ENCODE data around the gene CD99. TPM values are rescaled to one million over a fixed set of nuclear protein-coding genes. Genes with fewer than 3 reads are reported as not detected.

The CD99 gene
- total and polyA plus RNA-seq, 2 of the 13 experiments (the other 11 are each of a cell fraction or from before 2014, with no cell fraction given): 78.8 to 111 TPM

DNA sequence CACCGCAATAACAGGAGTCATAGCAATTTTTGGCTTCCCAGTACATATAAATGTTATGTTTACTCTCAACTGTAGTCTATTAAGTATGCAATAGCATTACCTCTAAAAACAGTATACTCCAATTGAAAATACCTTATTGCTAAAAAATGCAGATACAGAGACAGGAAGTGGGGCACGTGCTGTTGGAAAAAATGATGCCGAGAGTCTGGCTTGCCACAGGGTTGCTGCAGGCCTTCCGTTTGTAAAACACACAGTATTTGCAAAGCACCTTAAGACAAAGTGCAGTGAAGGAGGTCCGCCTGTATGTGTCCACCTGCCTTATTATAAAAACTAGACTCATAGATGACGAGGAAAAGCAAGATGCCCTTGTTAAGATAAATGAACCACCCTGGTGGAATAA, 23.5 kb downstream of the CD99 start (continued):
- no peak for TF ChIP-seq ZFYVE20 (CRISPR knock-in tag; IDR thresholded peaks at IDR 0.05; ENCODE audit: borderline replicate concordance, low read depth)
- TF ChIP-seq ZNF652 (CRISPR knock-in tag; IDR thresholded peaks at IDR 0.05; ENCODE audit: borderline replicate concordance, low read depth): no peak
- no peak for TF ChIP-seq ESRRA (CRISPR knock-in tag; IDR thresholded peaks at IDR 0.05; ENCODE audit: low read depth)

DNA sequence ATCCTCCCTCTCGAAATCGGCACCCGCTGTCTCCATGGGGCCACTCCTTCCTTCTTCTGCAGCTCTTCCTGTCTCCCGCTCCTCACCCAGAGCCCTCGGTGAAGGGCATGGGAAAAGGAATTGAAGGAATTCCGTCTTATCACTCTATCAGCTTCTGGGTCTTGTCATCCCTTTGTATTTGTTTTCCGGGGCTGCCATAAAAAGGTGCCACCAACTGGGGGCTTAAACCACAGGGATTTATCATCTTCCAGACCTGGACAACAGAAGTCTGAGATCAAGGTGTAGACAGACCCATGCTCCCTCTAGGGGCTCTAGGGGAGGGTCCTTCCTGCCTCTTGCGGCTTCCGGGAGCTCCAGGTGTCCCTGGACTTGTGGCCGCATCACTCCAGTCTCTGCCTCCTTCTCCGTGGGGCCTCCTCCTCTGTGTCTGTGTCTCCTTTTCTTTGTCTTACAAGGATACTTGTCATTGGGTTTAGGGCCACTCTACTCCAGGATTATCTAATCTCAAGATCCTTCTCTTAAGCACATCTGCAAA, 24.0 kb downstream of the CD99 start:
- DNase-seq (ENCODE audit: low spot score): no peak
- no peak overlapping the region for H3K4me3 ChIP-seq (replicated peaks in 1 of 3; ENCODE audit: insufficient read depth in 1 of 3, low read depth in 2 of 3, low read length in 3 of 3)
- no peaks in the 10 kb centered on the region for H3K27me3 ChIP-seq (ENCODE audit: control insufficient read depth in 1 of 2, insufficient read depth in 2 of 2, low read length in 2 of 2)
- peaks cover 8 to 48% of the 10 kb centered on the region in 2 experiments for H3K36me3 ChIP-seq (replicated peaks in 1 of 2; ENCODE audit: control insufficient read depth in 1 of 2, insufficient read depth in 2 of 2, low read length in 2 of 2)
- no peak overlapping the region for H3K27ac ChIP-seq (ENCODE audit: extremely low read length, insufficient read depth, low read length)
- no peaks in the 10 kb centered on the region for H4K20me1 ChIP-seq (ENCODE audit: insufficient read depth, low read length)
- no peaks in the 10 kb centered on the region for H3K9me3 ChIP-seq (ENCODE audit: low read length)
- FAIRE-seq: no peak
- no peak overlapping the region for H3K4me2 ChIP-seq (ENCODE audit: low read depth, low read length)
- TF ChIP-seq RARG (CRISPR knock-in tag; IDR thresholded peaks at IDR 0.05; ENCODE audit: low read depth) (no peak), ZNF616 (CRISPR knock-in tag; IDR thresholded peaks at IDR 0.05; ENCODE audit: low read depth) (no peak), ZNF841 (CRISPR knock-in tag; IDR thresholded peaks at IDR 0.05; ENCODE audit: borderline replicate concordance) (no peak), HNRNPLL (IDR thresholded peaks at IDR 0.05; ENCODE audit: low read depth, low read length, poor library complexity, severe bottlenecking) (no peak), ZMAT3 (CRISPR knock-in tag; conservative IDR thresholded peaks at IDR 0.05) (no peak), ZNF510 (CRISPR knock-in tag; IDR thresholded peaks at IDR 0.05; ENCODE audit: low read depth) (no peak), SP2 (CRISPR knock-in tag; IDR thresholded peaks at IDR 0.05) (no peak), DR1 (CRISPR knock-in tag; IDR thresholded peaks at IDR 0.05) (no peak), ZNF547 (CRISPR knock-in tag; IDR thresholded peaks at IDR 0.05) (no peak), ZNF780A (CRISPR knock-in tag; IDR thresholded peaks at IDR 0.05) (no peak)
- TF ChIP-seq, protein P1, sequence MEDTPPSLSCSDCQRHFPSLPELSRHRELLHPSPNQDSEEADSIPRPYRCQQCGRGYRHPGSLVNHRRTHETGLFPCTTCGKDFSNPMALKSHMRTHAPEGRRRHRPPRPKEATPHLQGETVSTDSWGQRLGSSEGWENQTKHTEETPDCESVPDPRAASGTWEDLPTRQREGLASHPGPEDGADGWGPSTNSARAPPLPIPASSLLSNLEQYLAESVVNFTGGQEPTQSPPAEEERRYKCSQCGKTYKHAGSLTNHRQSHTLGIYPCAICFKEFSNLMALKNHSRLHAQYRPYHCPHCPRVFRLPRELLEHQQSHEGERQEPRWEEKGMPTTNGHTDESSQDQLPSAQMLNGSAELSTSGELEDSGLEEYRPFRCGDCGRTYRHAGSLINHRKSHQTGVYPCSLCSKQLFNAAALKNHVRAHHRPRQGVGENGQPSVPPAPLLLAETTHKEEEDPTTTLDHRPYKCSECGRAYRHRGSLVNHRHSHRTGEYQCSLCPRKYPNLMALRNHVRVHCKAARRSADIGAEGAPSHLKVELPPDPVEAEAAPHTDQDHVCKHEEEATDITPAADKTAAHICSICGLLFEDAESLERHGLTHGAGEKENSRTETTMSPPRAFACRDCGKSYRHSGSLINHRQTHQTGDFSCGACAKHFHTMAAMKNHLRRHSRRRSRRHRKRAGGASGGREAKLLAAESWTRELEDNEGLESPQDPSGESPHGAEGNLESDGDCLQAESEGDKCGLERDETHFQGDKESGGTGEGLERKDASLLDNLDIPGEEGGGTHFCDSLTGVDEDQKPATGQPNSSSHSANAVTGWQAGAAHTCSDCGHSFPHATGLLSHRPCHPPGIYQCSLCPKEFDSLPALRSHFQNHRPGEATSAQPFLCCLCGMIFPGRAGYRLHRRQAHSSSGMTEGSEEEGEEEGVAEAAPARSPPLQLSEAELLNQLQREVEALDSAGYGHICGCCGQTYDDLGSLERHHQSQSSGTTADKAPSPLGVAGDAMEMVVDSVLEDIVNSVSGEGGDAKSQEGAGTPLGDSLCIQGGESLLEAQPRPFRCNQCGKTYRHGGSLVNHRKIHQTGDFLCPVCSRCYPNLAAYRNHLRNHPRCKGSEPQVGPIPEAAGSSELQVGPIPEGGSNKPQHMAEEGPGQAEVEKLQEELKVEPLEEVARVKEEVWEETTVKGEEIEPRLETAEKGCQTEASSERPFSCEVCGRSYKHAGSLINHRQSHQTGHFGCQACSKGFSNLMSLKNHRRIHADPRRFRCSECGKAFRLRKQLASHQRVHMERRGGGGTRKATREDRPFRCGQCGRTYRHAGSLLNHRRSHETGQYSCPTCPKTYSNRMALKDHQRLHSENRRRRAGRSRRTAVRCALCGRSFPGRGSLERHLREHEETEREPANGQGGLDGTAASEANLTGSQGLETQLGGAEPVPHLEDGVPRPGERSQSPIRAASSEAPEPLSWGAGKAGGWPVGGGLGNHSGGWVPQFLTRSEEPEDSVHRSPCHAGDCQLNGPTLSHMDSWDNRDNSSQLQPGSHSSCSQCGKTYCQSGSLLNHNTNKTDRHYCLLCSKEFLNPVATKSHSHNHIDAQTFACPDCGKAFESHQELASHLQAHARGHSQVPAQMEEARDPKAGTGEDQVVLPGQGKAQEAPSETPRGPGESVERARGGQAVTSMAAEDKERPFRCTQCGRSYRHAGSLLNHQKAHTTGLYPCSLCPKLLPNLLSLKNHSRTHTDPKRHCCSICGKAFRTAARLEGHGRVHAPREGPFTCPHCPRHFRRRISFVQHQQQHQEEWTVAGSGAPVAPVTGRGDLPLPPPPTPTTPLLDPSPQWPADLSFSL (CRISPR knock-in tag; IDR thresholded peaks at IDR 0.05): no peak
- POLR2A ChIA-PET: no interaction called here
- no peak overlapping the region for H2AFZ ChIP-seq (ENCODE audit: low read length)
- peaks cover 16% of the 10 kb centered on the region for H3K79me2 ChIP-seq (ENCODE audit: insufficient read depth, low read length)
- no peak for ATAC-seq
- no TSS peak for BruUV-seq (replicated peaks)
- in situ Hi-C loops (cut with HindIII; ENCODE audit: extremely low pct_ligation_motif_present, low pct_unique_long_range_greater_than_20kb) (no loop called here), intact Hi-C loops (cut with micrococcal nuclease; ENCODE audit: unreplicated experiment) (no loop called here)
- no peak overlapping the region for H3K9ac ChIP-seq (ENCODE audit: insufficient read depth, low read depth, low read length)
- H3K4me1 ChIP-seq (ENCODE audit: insufficient read depth, low read length): peaks cover 13% of the 10 kb centered on the region
- 98% methylated on average over 11 of the region's 11 CpGs for WGBS (ENCODE audit: low lambda C conversion rate)
- CTCF ChIA-PET (ENCODE audit: low intra/inter-chr PET ratio, low total read pairs): no interaction called here

All from HepG2 (cell line).